ENCODE data around the gene TAS2R39. TPM values are rescaled to one million over a fixed set of nuclear protein-coding genes. Genes with fewer than 3 reads are reported as not detected.

The TAS2R39 gene
- total and polyA plus RNA-seq, 2 of the 4 experiments (the other 2 are of a cell fraction): not detected

DNA sequence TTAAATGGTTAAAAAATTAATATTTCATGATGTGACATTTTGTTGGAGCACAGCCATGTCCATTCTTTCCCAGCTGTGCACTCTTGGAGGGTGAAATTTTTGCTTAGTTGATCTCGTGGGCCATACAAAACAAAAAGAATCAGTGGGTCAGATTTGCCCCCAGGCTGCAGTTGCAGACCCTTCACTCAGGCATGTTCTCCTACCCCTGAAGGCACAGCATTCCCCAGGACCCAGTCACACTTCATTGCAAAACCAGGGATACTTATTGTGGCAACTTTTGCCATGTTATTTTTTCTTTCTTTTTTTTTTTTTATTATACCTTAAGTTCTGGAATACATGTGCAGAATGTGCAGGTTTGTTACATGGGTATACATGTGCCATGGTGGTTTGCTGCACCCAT is 44.6 kb downstream of the TAS2R39 start:
- Histone ChIP-seq H2AK5ac (ENCODE audit: low read depth, low read length) (no peak overlapping the region), H3K36me3 (ENCODE audit: control insufficient read depth, insufficient read depth, low read length) (no peaks in the 10 kb centered on the region), H2BK120ac (ENCODE audit: low read depth, low read length) (no peak overlapping the region), H3K79me1 (ENCODE audit: low read depth in 1 of 2, low read length in 2 of 2) (no peaks in the 10 kb centered on the region), H4K91ac (ENCODE audit: insufficient read depth, low read depth, low read length) (no peak overlapping the region), H3K9me3 (ENCODE audit: control insufficient read depth, insufficient read depth, low read length) (no peaks in the 10 kb centered on the region), H3K4me1 (ENCODE audit: control insufficient read depth, insufficient read depth, low read length) (peaks cover 2% of the 10 kb centered on the region; the same call in 1 of the 2 replicates), H3K56ac (ENCODE audit: extremely low read depth, insufficient read depth, low read length) (no peak overlapping the region), H3K4ac (ENCODE audit: low read depth, low read length) (no peak overlapping the region), H2AK9ac (replicated peaks; ENCODE audit: low read depth, low read length, poor library complexity) (no peak overlapping the region), H3K4me3 (ENCODE audit: insufficient read depth, low read depth, low read length) (no peak overlapping the region), H3K23ac (ENCODE audit: low read depth, low read length) (no peak overlapping the region), H2AFZ (replicated peaks; ENCODE audit: low read length, poor library complexity) (no peak overlapping the region), H3K27me3 (ENCODE audit: control insufficient read depth, insufficient read depth, low read length) (peaks cover 13% of the 10 kb centered on the region), H2BK20ac (ENCODE audit: low read depth, low read length) (no peak overlapping the region), H4K8ac (ENCODE audit: low read depth in 2 of 2, low read length in 2 of 2) (no peak overlapping the region), H3K9me1 (ENCODE audit: insufficient read depth, low read length) (peaks cover 8% of the 10 kb centered on the region; the same call in 1 of the 2 replicates), H2BK5ac (ENCODE audit: low read depth, low read length, poor library complexity, severe bottlenecking) (no peak overlapping the region), H4K5ac (ENCODE audit: low read depth, low read length) (no peak overlapping the region), H3K27ac (ENCODE audit: insufficient read depth, low read length) (no peak overlapping the region), H3K18ac (ENCODE audit: low read depth, low read length) (no peak overlapping the region), H3K14ac (replicated peaks; ENCODE audit: low read depth, low read length) (no peak overlapping the region), H2BK15ac (ENCODE audit: low read depth, low read length) (no peak overlapping the region), H3K4me2 (ENCODE audit: low read depth, low read length) (no peak overlapping the region), H3K9ac (ENCODE audit: low read depth, low read length) (no peak overlapping the region), H4K20me1 (ENCODE audit: insufficient read depth, low read length) (no peaks in the 10 kb centered on the region)
- TF ChIP-seq RFX5 (IDR thresholded peaks at IDR 0.05; ENCODE audit: low read depth, low read length): no peak
- no peak for TF ChIP-seq BHLHE40 (IDR thresholded peaks at IDR 0.05; ENCODE audit: low read depth, low read length)
- TF ChIP-seq, protein P1, sequence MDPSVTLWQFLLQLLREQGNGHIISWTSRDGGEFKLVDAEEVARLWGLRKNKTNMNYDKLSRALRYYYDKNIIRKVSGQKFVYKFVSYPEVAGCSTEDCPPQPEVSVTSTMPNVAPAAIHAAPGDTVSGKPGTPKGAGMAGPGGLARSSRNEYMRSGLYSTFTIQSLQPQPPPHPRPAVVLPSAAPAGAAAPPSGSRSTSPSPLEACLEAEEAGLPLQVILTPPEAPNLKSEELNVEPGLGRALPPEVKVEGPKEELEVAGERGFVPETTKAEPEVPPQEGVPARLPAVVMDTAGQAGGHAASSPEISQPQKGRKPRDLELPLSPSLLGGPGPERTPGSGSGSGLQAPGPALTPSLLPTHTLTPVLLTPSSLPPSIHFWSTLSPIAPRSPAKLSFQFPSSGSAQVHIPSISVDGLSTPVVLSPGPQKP (IDR thresholded peaks at IDR 0.05; ENCODE audit: borderline replicate concordance, low read depth, low read length): no peak
- TF ChIP-seq SMC3 (IDR thresholded peaks at IDR 0.05; ENCODE audit: low read depth, low read length): no peak
- no peak for TF ChIP-seq CHD1 (IDR thresholded peaks at IDR 0.05; ENCODE audit: low read depth, low read length)
- TF ChIP-seq NFE2L2 (IDR thresholded peaks at IDR 0.05; ENCODE audit: low read depth, low read length): no peak
- TF ChIP-seq, protein P2, sequence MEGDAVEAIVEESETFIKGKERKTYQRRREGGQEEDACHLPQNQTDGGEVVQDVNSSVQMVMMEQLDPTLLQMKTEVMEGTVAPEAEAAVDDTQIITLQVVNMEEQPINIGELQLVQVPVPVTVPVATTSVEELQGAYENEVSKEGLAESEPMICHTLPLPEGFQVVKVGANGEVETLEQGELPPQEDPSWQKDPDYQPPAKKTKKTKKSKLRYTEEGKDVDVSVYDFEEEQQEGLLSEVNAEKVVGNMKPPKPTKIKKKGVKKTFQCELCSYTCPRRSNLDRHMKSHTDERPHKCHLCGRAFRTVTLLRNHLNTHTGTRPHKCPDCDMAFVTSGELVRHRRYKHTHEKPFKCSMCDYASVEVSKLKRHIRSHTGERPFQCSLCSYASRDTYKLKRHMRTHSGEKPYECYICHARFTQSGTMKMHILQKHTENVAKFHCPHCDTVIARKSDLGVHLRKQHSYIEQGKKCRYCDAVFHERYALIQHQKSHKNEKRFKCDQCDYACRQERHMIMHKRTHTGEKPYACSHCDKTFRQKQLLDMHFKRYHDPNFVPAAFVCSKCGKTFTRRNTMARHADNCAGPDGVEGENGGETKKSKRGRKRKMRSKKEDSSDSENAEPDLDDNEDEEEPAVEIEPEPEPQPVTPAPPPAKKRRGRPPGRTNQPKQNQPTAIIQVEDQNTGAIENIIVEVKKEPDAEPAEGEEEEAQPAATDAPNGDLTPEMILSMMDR (conservative IDR thresholded peaks at IDR 0.05; ENCODE audit: low read depth, low read length): no peak
- no peak for TF ChIP-seq RAD21 (IDR thresholded peaks at IDR 0.05; ENCODE audit: low read length)
- no peak for TF ChIP-seq MXI1 (IDR thresholded peaks at IDR 0.05; ENCODE audit: borderline replicate concordance, low read depth, low read length)
- TF ChIP-seq FOS (IDR thresholded peaks at IDR 0.05; ENCODE audit: low read depth, low read length): no peak
- TF ChIP-seq RCOR1 (IDR thresholded peaks at IDR 0.05; ENCODE audit: insufficient replicate concordance, low read length): no peak
- TF ChIP-seq MAZ (IDR thresholded peaks at IDR 0.05; ENCODE audit: borderline replicate concordance, low read depth, low read length): no peak
- no peak for TF ChIP-seq MAFK (IDR thresholded peaks at IDR 0.05; ENCODE audit: low read depth, low read length)
- no peak for TF ChIP-seq CEBPB (IDR thresholded peaks at IDR 0.05; ENCODE audit: low read depth, low read length)
- in situ Hi-C loops (cut with MboI; ENCODE audit: low sequenced_read_pairs) (no loop called here), intact Hi-C loops (cut with micrococcal nuclease) (no loop called here), dilution Hi-C loops (cut with HindIII; ENCODE audit: low sequenced_read_pairs, unreplicated experiment) (no loop called here)
- ChIA-PET CTCF (interaction anchor here (0.9 kb wide), 1 partner anchor 13 kb away, joined by 3 read pairs; no protein-coding TSS in a partner anchor), POLR2A (ENCODE audit: unreplicated experiment) (no interaction called here)
- DNase-seq (no peak), ATAC-seq (ENCODE audit: low read depth) (no peak)
- no TSS peak for BruUV-seq (replicated peaks)
- WGBS, 2 experiments (ENCODE audit: extremely low coverage in 2 of 2, insufficient read length in 1 of 2): no CpG with 5 or more reads among the region's 1 CpG
